PFSK-1 (cell line): ENCODE measurements around the gene SH3PXD2A.

Experiments
- FOXP2 ChIP-seq: optimal IDR thresholded peaks from 2 replicates; pipeline ENCODE3; 2011; ENCODE audit warnings: borderline replicate concordance, control low read depth, inconsistent platforms; ENCODE audit not compliant: insufficient read depth; ENCODE audit errors: extremely low read length, extremely low read depth
- POLR2AphosphoS5 ChIP-seq: IDR thresholded peaks from 2 replicates; pipeline ENCODE4 v1.6.1; 2012; ENCODE audit warnings: low read depth, mild to moderate bottlenecking, control low read depth, low read length, moderate library complexity
- SIN3A ChIP-seq: IDR thresholded peaks from 2 replicates; pipeline ENCODE4 v1.6.1; 2012; ENCODE audit warnings: mild to moderate bottlenecking, low read length, moderate library complexity, borderline replicate concordance; ENCODE audit not compliant: insufficient read depth
- TAF1 ChIP-seq: IDR thresholded peaks from 2 replicates; pipeline ENCODE4 v1.6.1; 2012; ENCODE audit warnings: low read length, control low read depth, borderline replicate concordance; ENCODE audit not compliant: insufficient read depth
- TF ChIP-seq, protein P1 (sequence below), 2 experiments: IDR thresholded peaks; 2 replicates each; pipeline versions ENCODE4 v1.6.1 to v1.8.0; 2011 to 2012; ENCODE audit warnings: low read depth in 2 of 2, low read length in 2 of 2, control low read depth in 1 of 2, inconsistent platforms in 1 of 2, mild to moderate bottlenecking in 1 of 2, moderate library complexity in 1 of 2; ENCODE audit not compliant: insufficient read depth in 1 of 2

DNA sequence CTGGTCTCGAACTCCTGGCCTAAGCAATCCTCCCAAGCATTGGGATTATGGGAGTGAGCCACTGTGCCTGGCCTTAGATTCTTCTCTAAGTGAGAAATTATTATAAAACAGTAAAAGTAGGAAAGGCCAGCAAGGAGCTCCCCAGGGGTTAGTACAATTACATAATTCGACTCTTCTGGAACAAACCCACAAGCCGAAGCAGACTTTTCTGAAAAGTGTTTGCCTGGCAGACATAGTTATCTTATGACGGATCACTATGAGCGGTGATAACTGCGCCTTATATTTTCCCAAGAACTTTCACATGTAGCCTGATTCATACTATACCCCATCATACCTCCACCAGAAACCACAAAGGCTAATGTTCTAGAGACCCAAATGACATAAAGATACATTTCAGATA lies 30.2 kb upstream of the SH3PXD2A start:
- TF ChIP-seq, protein P1, sequence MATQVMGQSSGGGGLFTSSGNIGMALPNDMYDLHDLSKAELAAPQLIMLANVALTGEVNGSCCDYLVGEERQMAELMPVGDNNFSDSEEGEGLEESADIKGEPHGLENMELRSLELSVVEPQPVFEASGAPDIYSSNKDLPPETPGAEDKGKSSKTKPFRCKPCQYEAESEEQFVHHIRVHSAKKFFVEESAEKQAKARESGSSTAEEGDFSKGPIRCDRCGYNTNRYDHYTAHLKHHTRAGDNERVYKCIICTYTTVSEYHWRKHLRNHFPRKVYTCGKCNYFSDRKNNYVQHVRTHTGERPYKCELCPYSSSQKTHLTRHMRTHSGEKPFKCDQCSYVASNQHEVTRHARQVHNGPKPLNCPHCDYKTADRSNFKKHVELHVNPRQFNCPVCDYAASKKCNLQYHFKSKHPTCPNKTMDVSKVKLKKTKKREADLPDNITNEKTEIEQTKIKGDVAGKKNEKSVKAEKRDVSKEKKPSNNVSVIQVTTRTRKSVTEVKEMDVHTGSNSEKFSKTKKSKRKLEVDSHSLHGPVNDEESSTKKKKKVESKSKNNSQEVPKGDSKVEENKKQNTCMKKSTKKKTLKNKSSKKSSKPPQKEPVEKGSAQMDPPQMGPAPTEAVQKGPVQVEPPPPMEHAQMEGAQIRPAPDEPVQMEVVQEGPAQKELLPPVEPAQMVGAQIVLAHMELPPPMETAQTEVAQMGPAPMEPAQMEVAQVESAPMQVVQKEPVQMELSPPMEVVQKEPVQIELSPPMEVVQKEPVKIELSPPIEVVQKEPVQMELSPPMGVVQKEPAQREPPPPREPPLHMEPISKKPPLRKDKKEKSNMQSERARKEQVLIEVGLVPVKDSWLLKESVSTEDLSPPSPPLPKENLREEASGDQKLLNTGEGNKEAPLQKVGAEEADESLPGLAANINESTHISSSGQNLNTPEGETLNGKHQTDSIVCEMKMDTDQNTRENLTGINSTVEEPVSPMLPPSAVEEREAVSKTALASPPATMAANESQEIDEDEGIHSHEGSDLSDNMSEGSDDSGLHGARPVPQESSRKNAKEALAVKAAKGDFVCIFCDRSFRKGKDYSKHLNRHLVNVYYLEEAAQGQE (IDR thresholded peaks at IDR 0.05; ENCODE audit: insufficient read depth in 1 of 2, low read depth in 2 of 2, low read length in 2 of 2): no peak
- TF ChIP-seq TAF1 (no peak), SIN3A (no peak), POLR2AphosphoS5 (no peak), FOXP2 (no peak)
